Measurements from ENCODE around the gene IDUA.

DNA sequence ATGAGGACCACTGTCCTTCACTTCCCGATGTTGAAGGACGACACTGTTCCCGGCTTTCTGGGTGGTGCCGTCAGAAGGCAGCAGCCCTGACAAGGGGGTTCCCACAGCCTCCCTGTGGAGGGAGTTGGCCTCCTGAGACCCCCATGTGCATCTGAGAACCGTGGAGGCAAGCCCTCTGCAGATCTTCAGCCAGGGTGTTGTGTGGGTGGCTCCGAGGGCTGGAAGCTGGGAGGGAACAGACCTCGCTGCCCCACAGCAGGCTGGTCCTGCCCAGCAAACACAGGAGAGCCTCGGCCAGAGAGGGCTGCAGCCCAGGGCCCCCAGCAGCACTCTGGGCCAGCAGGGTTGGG, 29.6 kb upstream of the IDUA start:
- TF ChIP-seq, protein P1, sequence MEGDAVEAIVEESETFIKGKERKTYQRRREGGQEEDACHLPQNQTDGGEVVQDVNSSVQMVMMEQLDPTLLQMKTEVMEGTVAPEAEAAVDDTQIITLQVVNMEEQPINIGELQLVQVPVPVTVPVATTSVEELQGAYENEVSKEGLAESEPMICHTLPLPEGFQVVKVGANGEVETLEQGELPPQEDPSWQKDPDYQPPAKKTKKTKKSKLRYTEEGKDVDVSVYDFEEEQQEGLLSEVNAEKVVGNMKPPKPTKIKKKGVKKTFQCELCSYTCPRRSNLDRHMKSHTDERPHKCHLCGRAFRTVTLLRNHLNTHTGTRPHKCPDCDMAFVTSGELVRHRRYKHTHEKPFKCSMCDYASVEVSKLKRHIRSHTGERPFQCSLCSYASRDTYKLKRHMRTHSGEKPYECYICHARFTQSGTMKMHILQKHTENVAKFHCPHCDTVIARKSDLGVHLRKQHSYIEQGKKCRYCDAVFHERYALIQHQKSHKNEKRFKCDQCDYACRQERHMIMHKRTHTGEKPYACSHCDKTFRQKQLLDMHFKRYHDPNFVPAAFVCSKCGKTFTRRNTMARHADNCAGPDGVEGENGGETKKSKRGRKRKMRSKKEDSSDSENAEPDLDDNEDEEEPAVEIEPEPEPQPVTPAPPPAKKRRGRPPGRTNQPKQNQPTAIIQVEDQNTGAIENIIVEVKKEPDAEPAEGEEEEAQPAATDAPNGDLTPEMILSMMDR (conservative IDR thresholded peaks at IDR 0.05): no peak
- no peak for TF ChIP-seq EZH2 (IDR thresholded peaks at IDR 0.05; ENCODE audit: low read depth)
